COLO668 (cell line): Measurements from ENCODE around the gene AAK1.
"Not testable (repeated sequence)": the region's sequence is repeated elsewhere in the genome, so short reads cannot be mapped to it uniquely, and the experiment has no call there.

Experiments
- DNase-seq: peaks from one replicate; lab custom pipeline; 2025; ENCODE audit not compliant: unreplicated experiment; lab: John Stamatoyannopoulos, UW

Gene AAK1

DNA sequence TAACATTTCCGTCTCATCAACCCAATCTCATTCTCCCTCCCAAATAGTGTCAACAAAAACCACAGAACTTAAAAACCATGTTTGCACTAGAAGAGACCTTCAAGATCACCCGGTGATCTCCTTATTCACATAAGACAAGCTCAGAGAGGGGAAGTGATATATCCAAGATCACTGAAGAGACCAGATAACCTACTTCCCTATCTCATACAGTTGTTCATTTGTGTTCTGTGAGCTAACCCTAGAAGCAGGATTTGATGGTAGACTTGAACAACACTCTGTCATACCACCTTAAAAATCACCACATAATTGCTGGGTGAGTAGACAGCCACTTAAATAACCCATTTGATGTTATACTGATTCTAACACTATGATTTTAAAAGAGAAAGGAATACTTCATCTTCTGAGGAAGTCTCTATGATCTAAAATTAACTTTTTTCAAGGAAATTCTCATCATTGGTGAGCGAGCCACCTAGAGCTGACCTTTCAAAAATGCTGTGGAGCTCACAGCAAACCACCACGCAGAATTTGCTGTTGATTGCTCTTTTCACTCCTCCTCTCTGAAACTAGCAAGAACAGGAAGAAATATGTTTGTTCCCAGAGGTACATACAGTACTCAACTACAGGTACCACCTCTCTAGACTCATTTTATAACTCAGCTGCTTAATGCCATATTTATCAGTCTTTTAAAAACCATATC, 15.1 kb downstream of the AAK1 start:
- DNase-seq = no peak

GRCh38 chr2:69625078-69625795, 18.3 kb downstream of the AAK1 start:
- DNase-seq = no peak

GRCh38 chr2:69624611-69625010, 18.9 kb downstream of the AAK1 start:
- no peak for DNase-seq

DNA sequence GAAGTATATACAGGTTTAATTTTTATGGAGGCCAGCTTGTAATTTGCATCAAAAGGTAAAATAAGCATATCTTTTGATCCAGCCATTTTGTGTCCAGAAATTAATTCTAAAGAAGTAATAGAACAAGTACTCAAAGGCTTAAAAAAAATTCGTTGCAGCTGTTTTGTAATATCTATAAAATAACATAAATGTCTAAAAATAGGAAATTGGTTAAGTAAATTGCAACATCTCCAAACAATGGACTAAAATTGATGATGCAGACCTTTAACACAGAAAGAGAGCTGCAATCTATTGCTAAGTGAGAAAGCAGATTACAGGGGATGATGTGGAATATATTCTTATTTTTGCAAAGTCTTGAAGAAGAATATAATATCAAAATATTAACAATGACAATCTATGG, 19.4 kb downstream of the AAK1 start:
- DNase-seq = no peak

DNA sequence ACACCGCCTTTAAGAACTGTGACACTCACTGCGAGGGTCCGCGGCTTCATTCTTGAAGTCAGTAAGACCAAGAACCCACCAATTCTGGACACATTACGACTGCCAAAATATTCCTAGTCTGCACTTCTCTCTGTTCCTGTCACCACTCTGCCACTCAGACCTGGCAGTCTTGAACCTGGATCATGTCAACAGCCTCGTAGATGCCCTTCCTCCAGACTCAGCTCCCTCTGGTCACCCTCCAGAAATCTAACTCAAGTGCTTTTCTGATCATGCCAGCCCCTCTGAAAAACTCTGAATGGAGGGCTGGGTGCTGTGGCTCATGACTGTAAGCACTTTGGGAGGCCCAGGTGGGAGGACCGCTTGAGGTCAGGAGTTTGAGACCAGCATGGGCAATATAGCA, 20.3 kb downstream of the AAK1 start:
- no peak for DNase-seq

DNA sequence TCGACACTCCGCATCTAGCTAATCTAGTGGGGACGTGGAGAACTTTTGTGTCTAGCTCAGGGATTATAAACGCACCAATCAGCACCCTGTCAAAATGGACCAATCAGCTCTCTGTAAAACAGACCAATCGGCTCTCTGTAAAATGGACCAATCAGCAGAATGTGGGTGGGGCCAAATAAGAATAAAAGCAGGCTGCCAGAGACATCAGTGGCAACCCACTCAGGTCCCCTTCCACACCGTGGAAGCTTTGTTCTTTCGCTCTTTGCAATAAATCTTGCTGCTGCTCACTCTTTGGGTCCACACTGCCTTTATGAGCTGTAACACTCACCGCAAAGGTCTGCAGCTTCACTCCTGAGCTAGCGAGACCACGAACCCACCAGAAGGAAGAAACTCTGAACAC, 20.7 kb downstream of the AAK1 start:
- not testable (repeated sequence) for DNase-seq

- DNase-seq = not testable (repeated sequence)
Observed at GRCh38 chr2:69622017-69622540, 21.5 kb downstream of the AAK1 start.

DNA sequence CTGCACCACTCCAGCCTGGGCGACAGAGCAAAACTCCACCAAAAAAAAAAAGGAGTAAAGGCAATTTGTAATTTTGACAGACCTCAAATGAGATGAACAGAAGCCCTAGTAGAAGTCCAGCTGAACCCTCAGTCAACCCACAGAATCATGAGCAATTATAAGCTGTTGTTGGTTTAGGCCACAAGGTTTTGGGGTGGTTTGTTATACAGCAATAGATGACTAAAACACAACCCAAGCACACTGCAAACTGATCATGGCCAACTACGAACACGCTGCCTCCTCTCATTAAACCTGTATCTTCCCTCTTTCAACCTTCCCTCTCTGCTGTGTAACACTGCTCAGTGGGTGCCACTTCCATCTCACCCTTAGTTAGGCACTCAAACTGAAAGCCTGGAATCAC, 22.1 kb downstream of the AAK1 start:
- no peak for DNase-seq

- no peak for DNase-seq
Observed at GRCh38 chr2:69620870-69621269, 22.7 kb downstream of the AAK1 start.

- no peak for DNase-seq
Observed at GRCh38 chr2:69619725-69620124, 23.8 kb downstream of the AAK1 start.

GRCh38 chr2:69618362-69618761, 25.2 kb downstream of the AAK1 start:
- DNase-seq = no peak

DNA sequence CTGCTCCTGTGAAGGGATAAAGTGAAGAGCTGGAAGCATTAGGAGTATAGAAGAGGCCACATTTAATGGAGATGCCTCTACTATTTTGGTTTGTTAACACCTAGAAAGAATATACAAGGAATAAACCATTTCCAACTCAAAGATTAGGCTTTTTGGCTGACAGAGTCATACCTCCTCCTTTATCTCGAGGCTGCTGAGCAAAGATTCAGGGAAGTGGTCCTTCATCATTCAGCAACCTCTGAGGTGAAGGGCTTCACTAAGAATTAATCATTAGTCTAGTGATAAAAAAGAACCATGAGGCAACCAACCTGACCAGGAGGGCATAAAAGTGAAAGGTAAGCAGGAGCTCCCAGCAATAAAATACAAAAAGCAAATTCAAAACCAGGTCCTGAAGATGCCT, 25.8 kb downstream of the AAK1 start:
- DNase-seq = no peak

DNA sequence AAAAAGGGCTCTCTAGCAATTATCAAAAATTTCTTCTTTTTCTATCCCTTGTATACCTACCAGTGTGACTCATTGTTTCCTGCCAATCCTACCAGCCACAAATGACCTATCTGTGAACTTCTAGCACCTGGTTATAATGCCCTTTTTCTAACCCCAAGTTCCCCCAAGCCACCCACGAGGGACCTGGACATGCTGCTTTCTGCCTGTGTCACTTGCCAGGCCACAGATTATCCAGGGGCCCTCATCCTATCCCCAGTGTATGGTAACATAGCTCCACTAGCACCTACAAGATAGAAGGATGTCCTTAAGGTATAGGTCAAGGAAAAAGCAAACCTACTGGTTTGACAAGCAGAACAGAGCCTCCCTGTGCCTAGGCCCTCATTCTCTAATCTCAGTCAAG, 26.8 kb downstream of the AAK1 start:
- DNase-seq = no peak

DNA sequence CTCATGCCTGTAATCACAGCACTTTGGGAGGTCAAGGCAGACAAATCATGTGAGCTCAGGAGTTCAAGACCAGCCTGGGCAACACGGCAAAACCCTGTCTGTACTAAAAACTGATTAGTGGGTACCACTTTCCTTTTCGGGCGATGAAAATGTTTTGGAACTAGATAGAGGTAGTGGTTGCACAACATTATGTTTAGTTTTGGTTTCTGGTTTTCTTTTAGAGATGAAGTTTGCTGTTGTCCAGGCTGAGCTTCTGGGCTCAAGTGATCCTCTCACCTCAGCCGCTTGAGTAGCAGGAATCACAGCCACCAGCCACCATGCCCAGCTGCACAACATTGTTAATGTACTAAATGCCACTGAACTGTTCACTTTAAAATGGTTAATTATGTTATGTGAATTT, 27.6 kb downstream of the AAK1 start:
- no peak for DNase-seq

DNA sequence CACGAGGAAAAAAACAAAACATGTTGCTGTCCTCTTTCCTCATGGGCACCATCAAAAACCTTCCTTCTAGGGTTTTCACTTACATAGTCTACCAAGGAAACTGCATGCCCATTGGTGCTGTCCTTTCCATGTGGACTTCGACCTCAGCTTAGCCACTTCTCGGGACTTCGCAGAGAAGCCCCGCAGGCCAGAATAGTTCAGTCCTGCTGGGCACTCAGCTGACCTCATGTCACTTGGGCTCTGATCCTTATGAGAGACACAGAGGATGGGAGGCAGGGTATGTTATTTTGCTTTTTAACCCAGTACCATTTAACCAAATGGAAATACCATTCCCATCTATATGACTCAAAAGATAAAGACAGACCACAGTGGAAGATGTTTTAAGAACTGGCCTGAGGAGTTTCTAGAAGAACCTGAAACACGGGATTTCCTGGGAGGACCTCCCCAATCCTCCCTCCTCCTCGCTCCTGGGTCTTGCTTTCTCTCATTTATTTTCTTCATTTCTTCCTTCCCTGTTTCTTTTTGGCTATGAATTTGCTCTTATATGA, 28.4 kb downstream of the AAK1 start:
- no peak for DNase-seq

GRCh38 chr2:69612707-69613106, 30.8 kb downstream of the AAK1 start:
- no peak for DNase-seq

DNA sequence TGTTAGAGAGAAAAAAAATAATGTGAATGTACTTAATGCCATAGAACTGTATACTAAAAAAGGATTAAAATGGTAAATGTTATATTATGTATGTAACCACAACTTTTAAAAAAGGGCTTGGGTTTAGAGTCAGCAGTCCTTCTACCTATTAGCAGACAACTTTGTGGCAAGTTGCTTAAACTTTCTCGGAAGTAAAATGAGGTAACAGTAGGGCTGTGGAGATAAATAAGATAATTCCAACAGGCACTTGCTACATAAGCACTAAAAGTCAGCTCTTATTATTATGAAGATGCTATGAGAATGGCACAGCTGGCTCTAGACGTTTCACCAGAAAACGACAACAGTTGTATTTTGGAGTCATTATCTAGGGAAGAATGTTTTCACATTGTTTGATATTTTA, 31.3 kb downstream of the AAK1 start:
- no peak for DNase-seq

- DNase-seq = no peak
Observed at GRCh38 chr2:69608109-69608508, 35.4 kb downstream of the AAK1 start.

GRCh38 chr2:69606771-69607170, 36.8 kb downstream of the AAK1 start:
- DNase-seq = not testable (repeated sequence)

GRCh38 chr2:69605284-69605683, 38.3 kb downstream of the AAK1 start:
- no peak for DNase-seq

DNA sequence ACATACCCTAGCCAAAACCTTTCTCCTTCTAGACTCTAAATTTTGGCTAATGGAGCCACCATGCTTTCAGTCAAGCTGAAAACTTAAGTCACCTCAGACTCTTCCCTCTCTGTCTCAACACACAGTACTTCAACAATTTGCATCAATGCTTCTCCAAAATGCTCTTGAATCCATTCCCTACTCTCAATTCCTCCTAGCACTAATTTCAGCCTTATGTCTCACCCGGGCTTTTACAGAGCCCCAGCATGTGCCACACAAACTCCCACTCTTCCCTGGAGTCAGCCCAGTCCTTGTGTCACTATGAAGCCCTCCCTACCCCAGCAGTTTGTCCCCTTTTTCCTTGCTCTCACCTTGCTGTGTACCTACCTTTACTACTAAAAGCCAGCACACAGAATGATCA, 38.7 kb downstream of the AAK1 start:
- no peak for DNase-seq

DNA sequence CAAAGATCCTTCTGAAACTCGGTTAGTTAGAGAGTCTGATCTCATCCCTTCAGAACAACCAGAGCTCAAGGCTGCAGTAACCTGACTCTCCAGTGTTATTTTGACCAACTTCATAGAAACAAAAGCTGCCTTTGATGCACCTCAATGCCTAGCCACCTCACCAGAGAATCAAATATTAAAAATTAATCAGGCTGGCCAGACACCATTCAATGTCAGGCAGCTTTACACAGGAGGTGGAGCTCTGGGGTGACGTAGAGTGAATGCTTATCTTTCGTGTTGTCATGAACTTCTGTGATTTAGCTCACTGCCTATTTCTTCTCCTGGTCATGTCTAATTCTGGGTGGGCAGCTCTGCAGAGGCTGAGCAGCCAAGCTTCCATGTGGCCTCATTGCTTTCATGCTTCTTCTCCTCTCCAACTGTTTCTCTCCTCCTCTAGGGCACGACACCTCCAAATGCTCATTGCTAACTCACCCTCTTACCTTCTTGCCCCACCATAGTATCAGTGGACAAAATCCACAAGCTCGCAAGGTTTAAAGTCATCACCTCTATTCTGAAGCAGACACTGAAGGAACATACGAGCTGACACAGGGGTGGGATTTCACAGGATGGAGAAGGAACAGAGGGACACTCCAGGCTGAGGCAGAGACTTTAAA, 39.4 kb downstream of the AAK1 start:
- DNase-seq = no peak
